Sciatic nerve (tissue), 2 donors: ENCODE results near the gene TGM5. TPM values are rescaled to one million over a fixed set of nuclear protein-coding genes. Genes with fewer than 3 reads are reported as not detected.
A peak's percentile ranks its signal among the peaks of the same experiment; 100 is the strongest.
"Not testable (repeated sequence)": the region's sequence is repeated elsewhere in the genome, so short reads cannot be mapped to it uniquely, and the experiment has no call there.

ENCODE experiments used
- ATAC-seq: fragments of 200-7000 bp; cut with Tn5 transposase; one replicate; pipeline ENCODE4 v1.9.1; 2020; ENCODE audit warnings: mild to moderate bottlenecking, moderate library complexity
- DNase-seq: peaks from one replicate; pipeline ENCODE4 v3.0.0-alpha.2; 2020; ENCODE audit warnings: low spot score
- intact Hi-C: fragments of 100-400 bp; cut with DNase I; formaldehyde crosslinking; loops from one replicate; pipeline ENCODE4 v1.14.2; 2022
- total RNA-seq: library from RNA; stranded (reverse); fragmentation: NEBNext Ultra II Directional; extraction: Animal tissue kit (Norgen Biotek cat#: 25700); gene quantifications from one replicate; pipeline ENCODE4 v1.2.1, GENCODE V29; 2021
- donor health status: DM: no; HTN: no; CAD: no.
- donor health status: DM: no; HTN: no; CAD: no.

Gene TGM5, protein sequence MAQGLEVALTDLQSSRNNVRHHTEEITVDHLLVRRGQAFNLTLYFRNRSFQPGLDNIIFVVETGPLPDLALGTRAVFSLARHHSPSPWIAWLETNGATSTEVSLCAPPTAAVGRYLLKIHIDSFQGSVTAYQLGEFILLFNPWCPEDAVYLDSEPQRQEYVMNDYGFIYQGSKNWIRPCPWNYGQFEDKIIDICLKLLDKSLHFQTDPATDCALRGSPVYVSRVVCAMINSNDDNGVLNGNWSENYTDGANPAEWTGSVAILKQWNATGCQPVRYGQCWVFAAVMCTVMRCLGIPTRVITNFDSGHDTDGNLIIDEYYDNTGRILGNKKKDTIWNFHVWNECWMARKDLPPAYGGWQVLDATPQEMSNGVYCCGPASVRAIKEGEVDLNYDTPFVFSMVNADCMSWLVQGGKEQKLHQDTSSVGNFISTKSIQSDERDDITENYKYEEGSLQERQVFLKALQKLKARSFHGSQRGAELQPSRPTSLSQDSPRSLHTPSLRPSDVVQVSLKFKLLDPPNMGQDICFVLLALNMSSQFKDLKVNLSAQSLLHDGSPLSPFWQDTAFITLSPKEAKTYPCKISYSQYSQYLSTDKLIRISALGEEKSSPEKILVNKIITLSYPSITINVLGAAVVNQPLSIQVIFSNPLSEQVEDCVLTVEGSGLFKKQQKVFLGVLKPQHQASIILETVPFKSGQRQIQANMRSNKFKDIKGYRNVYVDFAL
- not detected for total RNA-seq

DNA sequence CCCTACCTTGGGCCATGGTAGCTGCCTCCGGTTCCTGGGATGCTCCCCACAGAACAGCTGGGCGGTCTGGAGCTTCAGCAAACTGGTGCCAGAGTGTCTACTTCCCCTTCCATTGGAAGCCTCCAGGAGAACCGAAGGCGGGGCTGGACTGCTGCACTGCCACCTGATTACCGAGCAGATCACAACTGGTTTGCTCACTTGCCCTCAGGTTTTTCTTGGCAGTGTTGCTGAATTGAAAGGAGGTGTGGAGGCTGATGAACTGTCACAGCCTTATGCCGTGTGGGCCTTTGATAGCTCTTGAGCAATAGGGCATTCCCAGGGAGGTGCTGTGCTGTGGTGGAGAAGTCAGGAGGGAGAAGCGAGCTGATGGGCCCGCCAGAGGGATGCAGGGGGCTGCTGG is at the start of gene TGM5:
Gene TGM5 (minus strand): TSS at position 95 of the 400 bp plus-strand sequence. CDS start 79 bp downstream, at position 16.
- ATAC-seq (no peak), DNase-seq (no peak)
- intact Hi-C loops: no loop called here

DNA sequence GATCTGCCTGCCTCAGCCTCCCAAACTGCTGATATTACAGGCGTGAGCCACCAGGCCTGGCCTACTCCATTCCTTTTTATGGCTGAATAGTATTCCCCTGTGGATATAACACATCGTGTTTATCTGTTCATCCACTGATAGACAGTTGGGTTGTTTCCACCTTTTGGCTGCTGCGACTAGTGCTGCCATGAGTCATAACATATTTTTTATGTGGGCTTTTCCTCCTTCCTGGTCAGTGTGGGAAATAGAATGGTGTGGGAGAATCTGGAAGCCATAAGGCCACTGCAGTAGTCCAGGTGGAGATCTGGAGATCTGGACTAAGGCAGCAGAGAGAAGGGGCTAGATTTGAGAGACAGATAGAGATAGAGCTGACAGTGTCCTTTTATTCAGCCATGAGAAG is 47.4 kb upstream of the TGM5 start:
- intact Hi-C loops: no loop called here
- no peak for DNase-seq

GRCh38 chr15:43312378-43312777 is 45.6 kb upstream of the TGM5 start:
- ATAC-seq (no peak), DNase-seq (no peak)
- intact Hi-C loops: no loop called here

More for the DNA sequence above, 47.4 kb upstream of the TGM5 start:
- no peak for ATAC-seq

GRCh38 chr15:43302205-43302817 is 35.6 kb upstream of the TGM5 start, which contains the start of gene TGM7:
Gene TGM7, minus strand, starts transcription at chr15:43302255.
- intact Hi-C loops: no loop called here

DNA sequence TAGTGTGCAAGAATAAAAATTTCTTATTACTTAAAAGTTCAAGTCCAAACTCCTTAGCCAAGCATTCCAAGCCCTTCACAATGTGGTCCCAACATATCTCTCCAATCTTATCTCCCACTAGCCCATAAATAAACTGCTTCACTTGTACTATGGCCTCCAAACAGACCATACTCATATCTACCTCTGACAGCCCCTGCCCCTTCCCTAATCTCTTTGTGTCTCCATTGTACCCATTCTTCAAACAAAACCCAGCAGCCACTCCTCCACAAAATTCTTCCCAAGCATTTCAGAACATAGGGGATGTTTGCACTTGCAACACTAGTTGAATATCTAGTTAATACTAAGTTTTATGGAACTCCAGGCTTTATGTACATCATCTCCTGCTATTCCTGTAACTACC is 33.2 kb upstream of the TGM5 start:
- no peak for DNase-seq
- intact Hi-C loops: no loop called here
- ATAC-seq: no peak

More at GRCh38 chr15:43302205-43302817, 35.6 kb upstream of the TGM5 start, which contains the start of gene TGM7:
- no peak for ATAC-seq
- DNase-seq: no peak

- DNase-seq: no peak
- no peak for ATAC-seq
- intact Hi-C loops: no loop called here
Observed at GRCh38 chr15:43299411-43299810, 32.7 kb upstream of the TGM5 start.

DNA sequence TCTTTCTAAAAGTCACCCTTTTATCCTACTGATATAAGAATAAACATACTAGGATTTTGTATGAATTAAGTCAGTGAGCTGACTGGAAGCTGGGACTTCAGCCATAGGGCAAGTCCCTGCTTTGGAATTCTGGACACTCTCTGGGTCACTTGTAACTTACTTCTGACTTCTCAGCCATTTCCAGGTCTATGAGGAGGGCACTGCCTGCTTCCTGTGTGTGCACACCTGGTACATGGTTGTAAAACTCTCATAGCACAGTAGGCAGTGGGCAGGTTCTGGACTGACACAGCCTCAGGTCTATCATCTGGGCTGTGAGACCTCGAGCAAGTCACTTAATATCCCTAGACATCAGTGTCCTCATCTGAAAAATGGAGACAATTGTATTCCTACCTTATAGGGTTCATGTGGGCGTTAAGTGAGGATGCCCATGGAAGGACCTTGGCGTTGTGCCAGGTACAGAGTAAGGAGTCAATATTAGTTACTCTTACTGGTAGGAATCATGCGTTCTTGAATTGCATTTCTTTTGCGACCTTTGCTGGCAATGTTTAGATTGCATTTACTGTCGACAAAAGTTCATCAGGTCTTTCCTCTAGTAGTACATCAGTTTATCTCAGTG is 27.5 kb upstream of the TGM5 start:
- intact Hi-C loops: no loop called here
- no peak for ATAC-seq
- no peak for DNase-seq

GRCh38 chr15:43293432-43293831 is 26.7 kb upstream of the TGM5 start:
- intact Hi-C loops: no loop called here
- no peak for DNase-seq
- no peak for ATAC-seq

DNA sequence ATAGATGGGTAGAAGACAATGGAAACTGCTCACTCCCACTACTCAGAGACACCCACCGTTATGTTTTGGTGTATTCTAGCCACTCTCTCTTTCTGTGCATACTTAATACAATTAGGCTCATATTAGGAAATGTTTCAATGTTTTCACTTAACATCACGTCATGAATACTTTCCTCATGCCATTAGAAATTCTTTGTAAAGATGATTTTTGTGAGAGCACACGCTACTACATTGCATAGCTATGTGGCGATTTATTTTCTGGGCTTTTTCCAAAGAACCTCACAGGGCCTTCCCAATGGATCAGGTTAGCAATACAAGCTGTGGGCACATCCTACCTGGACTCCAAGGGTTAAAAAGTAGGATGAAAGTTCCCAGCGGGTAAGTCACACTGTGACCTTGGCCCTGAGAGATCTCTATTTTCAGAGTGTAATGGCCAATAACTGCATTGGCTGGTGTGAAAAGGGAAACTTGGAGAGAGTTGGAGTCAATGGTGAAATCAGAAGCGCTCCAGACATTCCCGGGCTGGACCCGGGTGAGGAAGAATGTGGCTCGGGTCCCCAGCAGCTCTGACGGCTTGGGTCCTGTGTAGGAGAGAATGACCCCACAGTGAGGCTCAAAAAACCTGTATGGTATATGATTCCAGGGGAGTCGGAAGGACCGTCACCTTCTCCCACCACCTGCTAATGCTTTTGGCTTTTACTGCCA is 25.8 kb upstream of the TGM5 start:
- DNase-seq (no peak), ATAC-seq (peak; percentile 24)
- intact Hi-C loops: no loop called here

DNA sequence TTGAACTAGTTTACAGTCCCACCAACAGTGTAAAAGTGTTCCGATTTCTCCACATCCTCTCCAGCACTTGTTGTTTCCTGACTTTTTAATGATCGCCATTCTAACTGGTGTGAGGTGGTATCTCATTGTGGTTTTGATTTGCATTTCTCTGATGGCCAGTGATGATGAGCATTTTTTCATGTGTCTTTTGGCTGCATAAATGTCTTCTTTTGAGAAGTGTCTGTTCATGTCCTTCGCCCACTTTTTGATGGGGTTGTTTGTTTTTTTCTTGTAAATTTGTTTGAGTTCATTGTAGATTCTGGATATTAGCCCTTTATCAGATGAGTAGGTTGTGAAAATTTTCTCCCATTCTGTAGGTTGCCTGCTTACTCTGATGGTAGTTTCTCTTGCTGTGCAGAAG is 22.9 kb upstream of the TGM5 start:
- ATAC-seq, DNase-seq, intact Hi-C loops: not testable (repeated sequence)

DNA sequence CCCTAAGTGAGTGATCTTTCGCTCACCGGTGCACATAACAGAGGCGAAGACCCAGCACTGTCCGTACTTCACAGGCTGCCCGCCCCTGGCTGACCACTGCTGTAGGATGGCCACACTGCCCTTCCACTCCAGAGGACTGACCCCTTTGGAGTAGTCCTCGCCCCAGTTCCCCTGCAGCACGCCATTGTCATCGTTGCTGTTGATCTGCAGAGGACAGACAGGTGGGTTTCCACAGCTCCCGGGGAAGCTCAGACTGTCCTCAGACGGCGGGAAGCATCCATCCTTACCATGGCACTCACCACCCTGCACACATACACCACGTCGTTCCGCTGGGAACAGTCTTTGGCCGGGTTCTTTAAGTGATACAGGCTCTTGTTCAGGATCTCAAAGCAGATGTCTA is 20.5 kb upstream of the TGM5 start:
- intact Hi-C loops: no loop called here
- ATAC-seq: no peak
- DNase-seq: no peak

DNA sequence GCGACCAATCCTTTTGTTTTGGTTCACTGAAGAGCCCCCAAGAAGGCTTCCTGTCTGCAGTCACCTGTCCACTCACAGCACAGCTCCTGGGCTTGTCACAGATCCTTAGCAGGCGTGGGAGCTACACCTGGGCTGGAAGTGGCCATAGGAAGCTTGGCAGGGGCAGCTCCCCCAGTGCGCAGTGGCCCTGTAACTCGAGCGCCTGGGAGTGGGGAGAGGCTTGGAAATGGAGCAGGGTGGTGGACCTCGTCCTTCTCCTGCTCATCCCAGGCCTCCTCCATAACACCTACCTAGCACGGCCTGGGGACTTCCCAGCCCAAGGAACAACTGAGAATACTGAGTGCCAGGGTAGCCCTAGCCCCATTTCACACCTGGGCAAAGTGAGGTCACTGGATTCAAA is 19.3 kb upstream of the TGM5 start:
- DNase-seq (no peak), ATAC-seq (no peak)

GRCh38 chr15:43285609-43286037 is 18.9 kb upstream of the TGM5 start:
- DNase-seq (no peak), ATAC-seq (peak; percentile 71)
- intact Hi-C loops: no loop called here

More for the DNA sequence above, 19.3 kb upstream of the TGM5 start:
- intact Hi-C loops: no loop called here

- ATAC-seq (no peak), DNase-seq (no peak)
- intact Hi-C loops: no loop called here
Observed at GRCh38 chr15:43283526-43283925, 16.8 kb upstream of the TGM5 start.

DNA sequence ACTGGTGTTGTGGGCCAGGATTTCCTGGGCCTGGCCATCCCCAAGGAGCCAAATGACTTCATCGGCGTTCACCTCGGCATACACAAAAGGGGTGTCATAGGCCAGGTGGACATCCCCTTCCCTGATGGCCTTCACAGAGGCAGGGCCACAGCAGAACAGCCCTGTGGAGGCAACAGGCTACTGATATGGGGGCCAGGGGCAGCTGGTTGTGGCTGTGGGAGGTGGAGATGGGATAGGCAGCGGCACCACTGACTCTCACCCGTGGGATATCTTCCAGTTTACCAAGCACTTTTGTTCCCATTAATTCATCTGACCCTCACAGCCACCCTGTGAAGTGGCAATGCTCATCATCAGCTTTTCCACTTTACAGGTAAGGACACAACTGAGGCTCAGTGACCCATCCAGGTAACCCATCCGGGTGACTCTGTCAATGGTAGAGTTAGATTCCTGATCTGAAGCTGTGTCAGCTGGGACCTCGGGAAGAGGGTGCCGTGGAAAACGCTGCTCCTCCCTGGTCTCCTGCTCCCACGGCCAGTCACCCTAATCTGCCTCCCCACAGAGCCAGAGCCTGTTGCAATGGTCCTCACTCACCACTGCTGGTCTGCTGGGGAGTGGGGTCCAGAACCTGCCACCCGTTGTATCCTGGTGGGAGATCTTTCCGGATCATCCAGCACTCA is 15.3 kb upstream of the TGM5 start:
- no peak for DNase-seq
- no peak for ATAC-seq
- intact Hi-C loops: no loop called here

DNA sequence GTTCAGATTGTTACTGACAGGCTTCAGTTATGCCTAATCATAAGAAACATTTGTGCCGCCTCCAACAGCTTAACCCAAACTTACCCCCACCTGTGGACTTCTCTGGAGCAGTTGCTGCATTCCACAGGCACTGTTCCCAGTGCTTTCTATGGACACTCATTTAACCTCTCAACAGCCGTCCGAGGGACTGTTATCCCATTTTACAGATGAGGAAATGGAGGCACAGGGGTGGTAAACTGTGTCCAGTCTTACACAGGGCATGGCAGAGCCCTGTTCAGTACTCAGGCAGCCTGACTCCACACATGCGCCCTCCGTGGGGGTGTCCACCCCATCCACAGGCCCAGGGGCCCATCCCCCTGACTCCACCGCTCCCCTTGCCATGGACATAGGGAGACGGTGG is 14.3 kb upstream of the TGM5 start:
- intact Hi-C loops: no loop called here
- DNase-seq (no peak), ATAC-seq (no peak)

- ATAC-seq: no peak
- DNase-seq: no peak
- intact Hi-C loops: no loop called here
Observed at GRCh38 chr15:43279496-43279895, 12.8 kb upstream of the TGM5 start.

- no peak for DNase-seq
- ATAC-seq: no peak
- intact Hi-C loops: no loop called here
Observed at GRCh38 chr15:43278869-43279268, 12.1 kb upstream of the TGM5 start.
